Testis (tissue), 3 donors: ENCODE data around the gene NDRG2. TPM values are rescaled to one million over a fixed set of nuclear protein-coding genes. Genes with fewer than 3 reads are reported as not detected.

ENCODE experiments used
- DNase-seq: peaks from one replicate; pipeline ENCODE4 v3.0.0-alpha.2; 2019
- H3K27ac ChIP-seq, 2 donors: fragments of 200-600 bp; sonication (generic); one replicate each; pipeline ENCODE4 v1.5.1; 2019
- H3K27me3 ChIP-seq: fragments of 200-600 bp; sonication (generic); one replicate; pipeline ENCODE4 v1.5.1; 2019
- H3K36me3 ChIP-seq: fragments of 200-600 bp; sonication (generic); one replicate; pipeline ENCODE4 v1.5.1; 2017; ENCODE audit warnings: low read depth; ENCODE audit errors: missing control alignments
- H3K4me1 ChIP-seq: fragments of 200-600 bp; sonication (generic); one replicate; pipeline ENCODE4 v1.5.1; 2019
- H3K4me3 ChIP-seq, 2 donors: fragments of 200-600 bp; sonication (generic); one replicate each; pipeline ENCODE4 v1.5.1; 2017 to 2019
- H3K9me3 ChIP-seq: fragments of 200-600 bp; sonication (generic); one replicate; pipeline ENCODE4 v1.5.1; 2017
- CTCF ChIP-seq, 3 experiments: fragments of 450-650 bp in 2 of 3; fragments of 200-600 bp in 1 of 3; sonication (generic) in 1 of 3; IDR thresholded peaks; one replicate each; pipeline ENCODE4 v1.5.1; 2016 to 2019; ENCODE audit warnings: antibody characterized with exemption in 3 of 3, mild to moderate bottlenecking in 2 of 3, moderate library complexity in 1 of 3
- POLR2A ChIP-seq: fragments of 450-650 bp; IDR thresholded peaks from one replicate; pipeline ENCODE4 v1.6.1; 2017; ENCODE audit warnings: antibody characterized with exemption, mild to moderate bottlenecking, moderate library complexity
- WGBS, 2 donors: methylation state at CpG; one replicate each; pipeline ENCODE4 v1.1.5; 2018; 5-methylcytosine and 5-hydroxymethylcytosine counted together
- intact Hi-C: fragments of 100-400 bp; cut with DNase I; formaldehyde crosslinking; loops from one replicate; pipeline ENCODE4 v1.15.1; 2023; ENCODE audit warnings: low total_unique reads
- polyA plus RNA-seq: library from polyadenylated mRNA; stranded (reverse); fragments of 350-450 nt; fragmentation: Illumina TruSeq; extraction: RNeasy Lipid Tissue Mini Kit (QIAGEN cat#74804); gene quantifications from one replicate; pipeline ENCODE4 v1.2.3, GENCODE V29; 2014; ENCODE audit warnings: low read depth, low replicate concordance; ENCODE audit not compliant: insufficient read depth
- total RNA-seq, 2 donors: library from RNA; depleted of rRNA; stranded (reverse); fragments of >200 nt; gene quantifications; one replicate each; pipeline ENCODE4 v1.2.3, GENCODE V29; 2016

NDRG2 gene
- total and polyA plus RNA-seq, 3 donors from 2014 or later: 85.6 to 106 (median 98.4) TPM

GRCh38 chr14:21056520-21057163 is 31.8 kb upstream of the NDRG2 start:
- H3K27me3 ChIP-seq: no peaks in the 10 kb centered on the region
- no peak overlapping the region for H3K4me3 ChIP-seq
- H3K27ac ChIP-seq: no peak overlapping the region
- no peaks in the 10 kb centered on the region for H3K4me1 ChIP-seq
- no peak for TF ChIP-seq POLR2A
- 81 to 86% methylated on average over 10 of the region's 10 CpGs for WGBS, 2 donors
- intact Hi-C loops: no loop called here
- H3K9me3 ChIP-seq: no peaks in the 10 kb centered on the region
- no peaks in the 10 kb centered on the region for H3K36me3 ChIP-seq
- no peak for DNase-seq

GRCh38 chr14:21055432-21056117 is 30.7 kb upstream of the NDRG2 start:
- DNase-seq: no peak
- WGBS, 2 donors: 83 to 89% methylated on average over 5 of the region's 5 CpGs
- no peak overlapping the region for H3K27ac ChIP-seq
- intact Hi-C loops: no loop called here
- H3K27me3 ChIP-seq: no peaks in the 10 kb centered on the region
- no peaks in the 10 kb centered on the region for H3K9me3 ChIP-seq
- H3K4me3 ChIP-seq: no peak overlapping the region
- H3K36me3 ChIP-seq: no peaks in the 10 kb centered on the region
- TF ChIP-seq POLR2A: no peak
- no peak for TF ChIP-seq CTCF (IDR thresholded peaks at IDR 0.05)
- H3K4me1 ChIP-seq: no peaks in the 10 kb centered on the region

GRCh38 chr14:21054768-21055145 is 29.9 kb upstream of the NDRG2 start:
- intact Hi-C loops: no loop called here
- DNase-seq: no peak
- Histone ChIP-seq H3K4me3 (no peak overlapping the region), H3K4me1 (no peaks in the 10 kb centered on the region), H3K27me3 (no peaks in the 10 kb centered on the region), H3K36me3 (no peaks in the 10 kb centered on the region), H3K27ac (no peak overlapping the region), H3K9me3 (no peaks in the 10 kb centered on the region)
- 94 to 96% methylated on average over 4 of the region's 4 CpGs for WGBS, 2 donors
- TF ChIP-seq POLR2A (no peak), CTCF (IDR thresholded peaks at IDR 0.05) (no peak)

GRCh38 chr14:21054123-21054767 is 29.4 kb upstream of the NDRG2 start:
- Histone ChIP-seq H3K27me3 (no peaks in the 10 kb centered on the region), H3K9me3 (no peaks in the 10 kb centered on the region), H3K4me1 (peaks cover 2% of the 10 kb centered on the region), H3K4me3 (no peak overlapping the region), H3K36me3 (no peaks in the 10 kb centered on the region), H3K27ac (no peak overlapping the region)
- TF ChIP-seq CTCF (IDR thresholded peaks at IDR 0.05): no peak
- no peak for TF ChIP-seq POLR2A
- WGBS, 2 donors: 60 to 62% methylated on average over 3 of the region's 3 CpGs
- intact Hi-C loops: no loop called here
- no peak for DNase-seq
